AG08395 (cell line): ENCODE measurements around the gene KRTAP10-2.
"Not testable (repeated sequence)": the region's sequence is repeated elsewhere in the genome, so short reads cannot be mapped to it uniquely, and the experiment has no call there.

Source experiments
- DNase-seq: peaks from one replicate; pipeline ENCODE4 v3.0.0; 2012; ENCODE audit warnings: mixed read lengths, low spot score

The KRTAP10-2 gene

DNA sequence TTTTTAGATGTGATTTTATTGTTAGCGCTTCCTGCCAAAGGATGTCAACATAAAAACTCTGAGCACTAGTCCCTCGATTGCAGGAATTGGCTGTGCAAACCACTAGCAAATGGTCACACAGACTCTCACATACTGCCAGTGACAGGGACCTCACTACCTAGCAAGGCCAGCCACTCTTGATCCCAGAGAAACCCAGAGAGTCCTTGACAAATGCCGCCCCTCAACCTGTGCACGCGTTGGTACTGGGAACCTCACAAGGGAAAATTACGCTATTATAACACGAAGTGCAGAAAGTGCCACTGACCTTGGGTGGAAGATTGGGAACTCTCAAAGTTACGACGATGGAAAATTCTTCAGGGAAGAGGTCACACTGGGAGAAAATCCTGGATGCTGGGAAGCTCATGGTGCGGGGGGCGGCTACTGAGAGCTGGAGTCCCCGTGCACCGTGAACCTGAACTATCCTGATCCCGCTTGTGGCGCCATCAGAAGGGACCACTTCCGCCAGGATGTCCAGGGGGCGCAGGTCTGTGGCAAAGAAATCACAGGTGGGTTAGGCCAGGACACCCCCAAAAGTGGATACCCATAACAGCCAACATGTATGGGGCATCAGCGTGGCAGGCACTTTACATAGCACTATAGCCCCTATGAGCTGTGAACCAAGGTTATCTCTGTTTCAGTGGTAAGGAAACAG, 16.3 kb upstream of the KRTAP10-2 start:
- no peak for DNase-seq

- DNase-seq, result no peak
These were observed 15.1 kb upstream of the KRTAP10-2 start for GRCh38 chr21:44566403-44566802.

DNA sequence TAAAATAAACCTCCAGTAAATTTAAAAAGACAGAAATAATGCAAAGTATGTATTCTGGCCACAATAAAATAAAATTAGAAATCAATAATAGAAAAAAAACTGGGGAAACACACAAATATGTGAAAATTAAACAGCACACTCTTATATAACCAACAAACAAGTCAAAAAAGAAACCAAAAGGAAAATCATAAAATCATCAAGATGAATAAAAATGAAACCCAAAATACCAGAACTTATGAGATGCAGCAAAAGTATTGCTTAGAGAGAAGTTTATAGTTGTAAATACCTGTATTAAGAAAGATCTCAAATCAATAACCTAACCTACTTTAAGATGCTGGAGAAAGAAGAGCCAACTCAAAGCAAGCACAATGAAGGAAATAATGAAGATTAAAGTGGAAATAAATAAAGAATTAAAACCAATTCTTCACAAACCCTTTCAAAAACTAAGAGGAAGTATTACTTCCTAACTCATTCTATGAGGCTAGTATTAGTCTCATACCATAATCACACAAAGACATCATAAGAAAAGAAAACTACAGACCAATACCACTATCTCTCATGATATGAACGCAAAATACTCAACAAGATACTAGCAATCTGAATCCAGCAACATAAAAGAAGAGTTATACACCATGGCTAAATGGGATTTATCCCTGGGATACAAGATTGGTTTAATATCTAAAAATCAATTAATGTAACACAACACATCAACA, 13.7 kb upstream of the KRTAP10-2 start:
- DNase-seq, result no peak

GRCh38 chr21:44564099-44564498, 12.8 kb upstream of the KRTAP10-2 start:
- DNase-seq, result no peak

- no peak for DNase-seq
These were observed 7.4 kb upstream of the KRTAP10-2 start, which contains the start of gene KRTAP10-3 for GRCh38 chr21:44558695-44559094. Gene KRTAP10-3, minus strand, starts transcription at chr21:44558795. Its CDS starts 80 bp downstream, at chr21:44558715.

DNA sequence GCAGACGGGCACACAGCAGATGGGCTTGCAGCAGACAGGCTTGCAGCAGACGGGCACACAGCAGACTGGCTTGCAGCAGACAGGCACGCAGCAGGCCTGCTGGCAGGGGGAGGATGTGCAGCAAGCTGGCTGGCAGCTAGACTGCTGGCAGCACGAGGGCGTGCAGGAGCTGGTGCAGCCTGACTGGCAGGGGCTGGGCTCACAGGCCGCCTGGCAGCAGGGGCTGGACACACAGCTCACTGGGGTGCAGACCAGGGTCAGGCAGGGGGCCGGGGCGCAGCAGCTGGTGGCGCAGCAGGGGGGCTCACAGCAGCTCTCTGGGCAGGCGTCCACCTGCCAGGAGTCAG, 7.0 kb upstream of the KRTAP10-2 start:
- DNase-seq, result not testable (repeated sequence)

DNA sequence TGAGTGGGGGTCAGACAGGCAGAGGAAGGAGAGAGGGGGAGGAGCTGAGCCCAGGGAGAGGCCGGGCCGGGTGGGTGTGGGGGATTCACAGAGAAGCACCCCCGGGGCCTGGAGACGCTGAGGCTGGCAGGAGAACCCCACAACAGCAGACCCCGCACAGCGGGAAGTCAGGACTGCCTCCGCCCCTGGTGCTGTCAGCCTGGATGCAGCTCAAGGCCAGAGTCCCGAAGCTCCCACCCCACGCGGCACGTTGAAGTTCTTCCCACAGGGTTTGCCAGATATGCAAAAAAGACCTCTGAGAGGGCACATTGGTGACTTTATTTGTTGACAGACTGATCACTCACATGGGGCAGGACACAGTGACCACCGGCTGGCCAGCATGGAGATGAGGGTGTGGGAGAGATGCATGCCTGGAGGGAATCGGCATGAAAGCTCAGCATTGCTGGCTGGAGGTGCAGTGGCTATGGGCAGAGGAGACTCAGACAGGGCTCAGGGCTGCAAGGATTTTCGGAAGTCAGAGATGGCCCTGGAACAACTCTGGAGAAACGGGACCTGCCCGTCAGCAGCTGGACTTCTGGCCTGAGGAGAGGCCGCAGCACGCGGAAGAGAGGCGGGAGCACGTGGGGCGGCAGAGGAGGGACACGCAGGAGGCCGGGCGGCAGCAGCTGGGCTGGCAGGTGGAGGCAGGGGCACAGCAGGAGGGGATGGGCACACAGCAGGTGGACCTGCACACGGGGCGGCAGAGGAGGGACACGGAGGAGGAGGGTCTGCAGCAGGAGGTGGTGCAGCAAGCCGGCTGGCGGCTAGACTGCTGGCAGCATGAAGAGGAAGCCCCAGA, 6.4 kb upstream of the KRTAP10-2 start:
- DNase-seq, result no peak

DNA sequence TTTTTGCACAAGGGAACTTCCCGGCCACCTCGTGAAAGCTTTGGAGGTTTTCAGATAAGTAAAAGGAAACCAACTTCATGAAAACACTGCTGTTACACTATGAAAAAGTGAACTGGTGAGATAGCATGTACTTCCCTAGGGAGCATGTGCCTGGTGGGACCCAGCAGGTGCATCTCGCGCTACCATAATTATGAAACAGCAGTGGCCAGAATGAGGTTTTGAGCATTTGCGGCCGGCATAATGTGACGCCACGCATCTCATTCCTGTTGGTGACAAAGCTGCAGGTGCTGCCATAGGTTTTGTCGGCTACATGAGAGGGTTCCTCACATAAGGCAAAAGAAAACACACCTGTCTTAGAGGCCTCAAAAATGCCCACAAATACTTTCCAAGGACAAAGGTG, 5.6 kb upstream of the KRTAP10-2 start:
- no peak for DNase-seq

GRCh38 chr21:44555200-44555875, 4.0 kb upstream of the KRTAP10-2 start:
- DNase-seq, result no peak

DNA sequence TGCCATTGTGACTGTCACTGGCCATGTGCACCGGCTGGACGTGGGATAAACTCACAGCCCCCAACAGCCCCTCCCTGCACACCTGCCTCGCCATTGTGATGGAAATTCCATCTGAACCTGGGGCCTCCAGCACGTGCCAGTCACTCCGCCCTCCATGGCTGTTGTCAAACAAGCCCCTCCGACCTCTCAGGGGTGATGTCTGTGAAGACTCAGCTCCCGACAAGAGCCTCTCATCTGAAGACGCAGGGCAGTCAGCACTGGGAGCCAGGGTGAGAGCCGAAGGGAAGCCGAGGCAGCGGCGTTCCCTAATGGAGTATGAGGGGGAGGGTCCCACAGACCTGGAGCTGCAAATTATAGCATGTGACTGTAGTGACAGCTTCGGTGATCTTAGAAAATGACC, 1.4 kb upstream of the KRTAP10-2 start:
- DNase-seq, result no peak

GRCh38 chr21:44552136-44552535, 831 bp upstream of the KRTAP10-2 start:
- DNase-seq, result no peak

GRCh38 chr21:44550807-44551206, 498 bp downstream of the KRTAP10-2 start:
- no peak for DNase-seq

DNA sequence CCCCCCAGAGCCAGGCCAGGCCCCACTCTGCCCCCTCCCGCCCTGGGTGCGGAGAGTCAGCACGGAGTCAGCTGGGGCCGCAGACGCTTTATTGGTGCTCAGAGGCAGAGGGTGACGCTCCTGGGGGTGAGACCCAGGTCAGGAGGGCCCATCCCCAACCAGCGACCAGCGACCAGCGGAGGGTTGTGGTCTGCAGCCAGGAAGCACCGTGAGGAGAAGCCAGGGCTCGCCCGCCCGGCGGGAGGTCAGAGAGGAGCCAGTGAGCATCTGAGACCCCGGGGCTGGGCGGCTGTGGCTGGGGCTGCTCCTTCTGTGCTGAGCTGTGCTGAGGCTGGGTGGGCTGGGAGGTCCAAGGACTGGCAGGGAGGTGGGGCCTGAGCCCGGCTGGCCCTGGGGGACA, 1.0 kb downstream of the KRTAP10-2 start:
- DNase-seq, result not testable (repeated sequence)

- no peak for DNase-seq
These were observed 1.6 kb downstream of the KRTAP10-2 start for GRCh38 chr21:44549525-44550211.

GRCh38 chr21:44548922-44549321, 2.4 kb downstream of the KRTAP10-2 start:
- DNase-seq, result no peak

- DNase-seq, result no peak
These were observed 2.9 kb downstream of the KRTAP10-2 start for GRCh38 chr21:44548381-44548780.

DNA sequence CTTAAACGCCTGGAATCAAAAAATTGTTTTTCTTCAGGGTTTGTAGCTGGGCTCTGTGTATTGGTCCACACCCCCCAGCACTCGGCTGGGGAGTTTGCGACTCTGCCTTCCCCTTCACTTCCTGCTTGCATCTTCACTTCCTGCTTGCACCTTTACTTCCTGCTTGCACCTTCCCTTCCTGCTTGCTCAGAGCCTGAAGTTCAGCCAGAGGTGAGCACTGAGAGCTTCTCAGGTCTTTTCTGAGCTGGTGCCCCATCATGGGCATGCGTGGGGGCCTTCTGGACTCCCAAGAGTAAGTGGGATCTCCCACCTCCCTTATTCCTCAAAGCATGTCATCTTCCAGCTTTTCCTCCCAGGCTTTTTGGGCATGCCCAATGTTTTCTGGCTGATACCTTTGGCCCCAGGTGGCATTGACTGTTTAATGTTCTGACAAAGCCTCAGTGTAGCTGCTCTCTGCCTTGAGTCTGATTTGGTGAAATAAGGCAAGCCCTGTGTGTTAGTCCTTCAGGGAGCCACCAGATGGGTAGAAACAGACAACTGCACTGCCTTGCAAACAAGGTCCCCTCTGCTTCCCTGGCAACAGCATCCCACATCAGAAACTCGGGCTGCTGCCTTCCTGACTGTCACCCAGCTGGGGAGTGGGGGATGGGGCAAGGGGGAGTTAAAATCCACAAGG, 3.5 kb downstream of the KRTAP10-2 start:
- DNase-seq, result no peak

- DNase-seq, result no peak
These were observed 6.7 kb downstream of the KRTAP10-2 start for GRCh38 chr21:44544566-44544965.

DNA sequence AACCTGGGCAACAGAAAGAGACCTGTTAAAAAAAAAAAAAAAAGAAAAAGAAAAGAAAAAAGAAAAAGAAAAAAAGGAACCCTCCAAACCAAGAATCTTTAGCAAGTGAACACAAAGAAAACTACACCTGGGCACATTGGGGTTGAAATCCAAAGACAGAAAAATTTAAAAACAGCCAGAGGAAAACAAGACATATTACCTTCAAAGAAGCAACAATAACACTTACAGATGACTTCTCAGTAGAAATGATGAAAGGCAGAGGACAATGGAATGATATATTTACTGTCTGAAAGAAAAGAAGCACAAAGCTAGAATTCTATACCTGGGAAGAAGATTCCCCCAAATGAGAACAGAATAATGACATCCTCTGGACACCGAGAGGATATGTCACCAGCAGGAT, 8.6 kb downstream of the KRTAP10-2 start:
- DNase-seq, result no peak

DNA sequence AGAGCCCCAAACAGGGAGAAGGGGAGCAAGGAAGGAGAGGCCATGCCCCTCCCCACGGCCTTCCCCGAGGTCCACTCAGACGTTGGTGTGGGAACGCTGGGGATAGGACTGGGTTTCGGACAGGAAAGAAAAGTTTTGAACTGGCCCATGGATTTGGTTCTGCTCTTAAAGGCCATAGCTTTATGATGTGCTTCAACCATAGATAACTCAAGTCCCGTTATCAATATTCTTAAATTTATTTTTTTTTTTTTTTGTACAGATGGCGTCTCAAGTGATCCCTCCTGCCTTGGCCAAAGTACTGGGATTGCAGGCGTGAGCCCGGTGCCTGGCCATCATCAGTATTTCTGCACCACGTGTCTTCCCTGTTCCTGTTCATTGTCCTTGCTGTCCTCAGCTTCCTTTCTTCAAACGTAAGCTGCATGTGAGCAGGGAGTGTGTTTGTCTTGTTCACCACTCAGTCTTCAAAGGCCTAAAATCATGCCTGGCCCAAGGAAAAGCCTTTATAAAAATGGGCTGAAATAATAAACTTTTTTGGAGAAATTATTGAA, 10.5 kb downstream of the KRTAP10-2 start:
- DNase-seq, result no peak
